GM19043 (cell line): ENCODE results near the gene NEUROD2.

ENCODE experiments used
- ATAC-seq: cut with Tn5 transposase; IDR thresholded peaks from one replicate; pipeline ENCODE4 v1.9.1; 2021; ENCODE audit warnings: low read depth; ENCODE audit not compliant: unreplicated experiment

NEUROD2 gene

GRCh38 chr17:39618956-39619785 is 11.5 kb upstream of the NEUROD2 start:
- no peak for ATAC-seq

GRCh38 chr17:39618246-39618913 is 10.7 kb upstream of the NEUROD2 start:
- no peak for ATAC-seq

- ATAC-seq, result no peak
Observed at GRCh38 chr17:39617446-39618245, 9.9 kb upstream of the NEUROD2 start.

GRCh38 chr17:39617100-39617445 is 9.4 kb upstream of the NEUROD2 start:
- no peak for ATAC-seq

- ATAC-seq, result no peak
Observed at GRCh38 chr17:39615434-39615833, 7.7 kb upstream of the NEUROD2 start.

GRCh38 chr17:39614545-39615157 is 6.9 kb upstream of the NEUROD2 start:
- ATAC-seq, result no peak

- no peak for ATAC-seq
Observed at GRCh38 chr17:39612935-39613464, 5.3 kb upstream of the NEUROD2 start.

GRCh38 chr17:39612291-39612894 is 4.7 kb upstream of the NEUROD2 start:
- ATAC-seq, result no peak

GRCh38 chr17:39611401-39612112 is 3.8 kb upstream of the NEUROD2 start:
- ATAC-seq, result no peak

- ATAC-seq, result no peak
Observed at GRCh38 chr17:39609416-39610025, 1.8 kb upstream of the NEUROD2 start.

GRCh38 chr17:39608142-39608981 is 642 bp upstream of the NEUROD2 start:
- no peak for ATAC-seq

GRCh38 chr17:39607057-39607850 is 466 bp downstream of the NEUROD2 start:
- ATAC-seq, result no peak

- ATAC-seq, result no peak
Observed at GRCh38 chr17:39606434-39607056, 1.2 kb downstream of the NEUROD2 start.

GRCh38 chr17:39605492-39606433 is 2.0 kb downstream of the NEUROD2 start:
- no peak for ATAC-seq

- no peak for ATAC-seq
Observed at GRCh38 chr17:39604911-39605491, 2.7 kb downstream of the NEUROD2 start.
